Stimulated activated CD8-positive, alpha-beta memory T cell treated with anti-CD3 and anti-CD28 coated beads, Interleukin-15, amount 100 ng/mL, for 48 hours (primary cell): Measurements from ENCODE around the gene C7orf33.
"Not testable (repeated sequence)": the region's sequence is repeated elsewhere in the genome, so short reads cannot be mapped to it uniquely, and the experiment has no call there.

Experiments
- DNase-seq, 2 donors: peaks; one replicate each; pipeline ENCODE4 v3.0.0-alpha.2; 2020; ENCODE audit warnings: low read depth in 2 of 2

The C7orf33 gene, protein sequence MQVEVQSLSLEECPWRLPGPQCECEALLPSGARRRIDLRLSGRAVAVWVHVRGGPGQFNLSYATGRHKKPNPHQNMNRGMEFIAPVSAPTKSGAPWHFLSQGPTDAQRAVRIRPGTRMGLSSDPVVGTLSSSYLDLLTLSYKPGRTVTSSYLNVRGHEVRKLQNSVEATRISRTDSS

DNA sequence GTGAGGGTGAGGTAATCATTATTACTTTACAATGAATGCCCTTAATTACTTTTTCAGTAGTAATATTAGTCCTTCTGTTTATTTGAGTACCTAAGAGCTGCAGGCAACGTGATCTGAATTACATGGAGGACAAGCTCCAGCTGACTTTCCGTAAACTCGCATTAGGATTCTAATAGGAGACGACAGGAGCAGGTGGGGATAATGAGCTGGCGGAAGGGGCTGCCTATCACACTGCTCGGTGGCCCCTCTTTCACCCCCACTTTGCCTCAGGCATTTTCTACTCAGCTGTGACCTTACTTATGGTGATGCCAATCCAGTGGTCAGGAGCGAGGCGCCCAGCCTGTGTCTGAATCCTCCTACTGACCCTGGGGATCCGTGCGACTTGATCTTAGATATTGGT lies at the start of gene C7orf33:
C7orf33 (plus strand) TSS at position 296 of the 400 bp plus-strand sequence. CDS start 160 bp downstream, outside the sequence.
- DNase-seq, result no peak

DNA sequence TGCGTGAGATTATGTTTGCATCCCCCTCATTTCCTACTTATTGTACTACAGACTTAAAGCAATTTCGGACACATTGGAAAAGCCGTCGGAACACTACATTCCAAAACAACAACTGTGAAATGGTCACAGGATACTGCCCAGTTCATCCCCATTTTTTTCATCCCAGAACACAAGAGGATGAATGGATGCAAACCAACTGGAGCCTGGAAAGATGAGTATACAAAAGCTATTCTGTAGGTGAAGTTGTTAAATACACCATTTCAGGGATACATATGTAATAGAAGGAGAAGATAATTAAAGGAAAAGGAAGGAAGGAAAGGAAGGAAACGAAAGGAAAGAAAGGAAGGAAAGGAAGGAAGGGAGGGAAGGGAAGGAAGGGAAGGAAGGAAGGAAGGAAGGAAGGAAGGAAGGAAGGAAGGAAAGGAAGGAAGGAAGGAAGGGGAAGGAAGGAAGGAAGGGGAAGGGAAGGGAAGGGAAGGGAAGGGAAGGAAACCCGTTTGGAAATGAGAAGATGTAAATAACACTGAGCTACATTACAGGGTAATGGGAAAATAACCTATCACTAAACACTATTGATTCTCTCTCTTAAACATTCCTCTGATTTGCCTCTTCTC lies 48.6 kb upstream of the C7orf33 start:
- no peak for DNase-seq

- DNase-seq, result no peak
Observed at GRCh38 chr7:148543302-148543701, 47.3 kb upstream of the C7orf33 start.

DNA sequence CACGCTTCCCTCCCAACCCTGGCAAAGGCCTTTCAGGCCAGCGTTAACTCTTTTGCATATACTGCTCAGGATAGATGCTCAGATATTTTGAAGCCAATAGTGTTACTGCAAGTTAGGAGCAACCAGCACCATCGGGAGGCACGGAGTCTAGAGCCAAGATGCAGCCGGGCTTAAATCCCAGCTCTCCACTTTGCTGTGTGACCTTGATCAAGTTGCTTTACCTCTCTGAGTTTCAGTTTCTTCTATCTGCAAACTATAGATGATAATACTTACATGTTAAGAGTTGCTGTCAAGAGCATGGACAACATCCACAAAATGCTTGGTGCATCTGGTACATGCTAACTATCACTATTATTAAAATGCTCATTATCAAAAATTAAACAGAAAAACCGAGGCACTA lies 45.4 kb upstream of the C7orf33 start:
- no peak for DNase-seq

DNA sequence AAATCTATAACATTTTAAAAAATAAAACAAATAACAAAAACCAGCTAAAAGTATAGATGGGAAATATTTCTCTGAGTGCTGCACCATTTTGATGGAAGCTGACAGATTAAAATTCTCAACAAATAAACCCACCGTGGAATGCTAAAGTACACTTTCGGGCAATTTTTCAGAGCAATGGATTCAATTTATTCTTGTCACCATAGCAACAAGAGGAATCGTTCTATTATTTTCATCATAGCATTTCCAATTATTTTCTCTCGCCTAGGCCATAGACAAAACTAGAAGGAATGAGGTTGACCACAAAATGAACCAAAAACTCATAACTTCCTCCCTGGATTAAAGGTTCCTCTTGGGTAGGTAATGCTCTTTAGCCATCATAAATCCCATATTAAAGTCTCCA lies 44.6 kb upstream of the C7orf33 start:
- no peak for DNase-seq

- no peak for DNase-seq
Observed at GRCh38 chr7:148546857-148547256, 43.7 kb upstream of the C7orf33 start.

DNA sequence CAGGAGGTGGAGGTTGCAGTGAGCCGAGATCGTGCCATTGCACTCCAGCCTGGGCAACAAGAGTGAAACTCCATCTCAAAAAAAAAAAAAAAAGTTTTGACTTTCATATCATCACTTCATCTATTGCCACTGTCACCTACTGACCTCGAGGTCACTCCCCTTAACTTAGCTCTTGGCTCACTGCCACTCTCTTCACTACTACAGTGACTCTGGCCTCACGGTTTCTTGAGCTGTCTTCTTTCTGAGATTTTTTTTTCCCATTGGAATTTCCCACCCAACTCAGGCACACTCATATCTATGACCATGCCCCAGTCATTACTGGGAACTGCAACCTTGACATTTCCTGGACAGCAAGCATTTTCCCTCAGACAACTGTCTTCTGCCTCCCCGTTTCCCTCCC lies 42.6 kb upstream of the C7orf33 start:
- DNase-seq, result no peak

- no peak for DNase-seq
Observed at GRCh38 chr7:148553979-148554378, 36.6 kb upstream of the C7orf33 start.

DNA sequence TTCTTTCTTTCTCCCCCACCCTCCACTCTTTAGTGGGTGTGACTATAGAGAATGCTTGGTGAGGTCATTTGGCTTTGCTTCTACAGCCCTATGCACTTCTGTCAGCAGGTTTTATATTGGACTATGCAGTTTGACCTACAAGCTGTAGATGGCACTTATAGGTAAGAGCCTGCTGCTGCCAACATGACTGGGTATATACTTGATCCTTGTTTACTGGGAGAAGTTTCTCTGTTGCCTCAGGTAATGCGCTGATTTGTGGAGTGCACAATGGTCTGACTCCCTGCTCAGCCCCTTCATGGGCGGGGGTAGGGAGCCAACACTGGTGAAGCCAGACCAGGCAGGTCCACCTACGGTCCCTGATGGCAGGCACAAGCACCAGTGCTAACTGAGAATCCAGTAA lies 33.7 kb upstream of the C7orf33 start:
- DNase-seq, result no peak

DNA sequence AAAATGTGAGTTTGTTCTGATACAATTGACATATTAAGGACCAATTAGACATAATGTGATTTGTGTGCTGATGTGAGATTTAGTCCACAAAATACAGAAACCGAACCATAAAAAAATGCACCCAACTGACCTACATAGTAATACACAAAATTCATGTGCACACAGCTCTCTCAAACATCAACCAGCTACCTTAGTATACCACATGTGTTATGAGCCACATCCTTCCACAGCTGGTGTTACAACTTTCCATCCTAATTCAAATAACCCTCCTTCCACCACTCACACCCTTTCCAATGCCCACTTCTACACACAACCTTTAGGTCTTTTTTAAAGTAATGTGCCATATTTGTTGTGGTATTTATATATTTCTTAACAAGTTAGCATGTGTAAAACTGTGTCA lies 31.7 kb upstream of the C7orf33 start:
- no peak for DNase-seq

GRCh38 chr7:148561099-148561498 lies 29.5 kb upstream of the C7orf33 start:
- DNase-seq, result no peak

- no peak for DNase-seq
Observed at GRCh38 chr7:148563583-148564274, 26.8 kb upstream of the C7orf33 start.

- DNase-seq, result peak in 1 of 2 donors; percentile 32
Observed at GRCh38 chr7:148564275-148564951, 26.2 kb upstream of the C7orf33 start.

DNA sequence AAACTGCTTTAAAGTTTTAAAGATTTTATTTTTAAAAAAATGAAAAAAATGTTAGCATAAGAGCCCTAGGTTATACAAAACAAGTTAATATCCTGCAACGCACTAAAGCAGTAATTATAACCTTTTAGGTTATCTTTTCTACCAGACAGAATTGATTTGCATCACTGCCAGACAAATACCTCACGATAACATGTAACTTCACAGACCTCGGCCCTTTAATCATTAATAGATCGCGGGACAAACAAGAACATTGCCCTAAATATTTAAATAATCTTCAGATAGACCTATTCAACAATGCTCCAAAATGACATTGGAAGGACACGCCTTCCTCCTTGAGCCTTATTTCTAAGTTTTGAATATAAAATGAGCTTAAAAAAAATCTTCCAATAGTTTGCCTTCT lies 23.8 kb upstream of the C7orf33 start:
- DNase-seq, result no peak

GRCh38 chr7:148567524-148567923 lies 23.0 kb upstream of the C7orf33 start:
- no peak for DNase-seq

DNA sequence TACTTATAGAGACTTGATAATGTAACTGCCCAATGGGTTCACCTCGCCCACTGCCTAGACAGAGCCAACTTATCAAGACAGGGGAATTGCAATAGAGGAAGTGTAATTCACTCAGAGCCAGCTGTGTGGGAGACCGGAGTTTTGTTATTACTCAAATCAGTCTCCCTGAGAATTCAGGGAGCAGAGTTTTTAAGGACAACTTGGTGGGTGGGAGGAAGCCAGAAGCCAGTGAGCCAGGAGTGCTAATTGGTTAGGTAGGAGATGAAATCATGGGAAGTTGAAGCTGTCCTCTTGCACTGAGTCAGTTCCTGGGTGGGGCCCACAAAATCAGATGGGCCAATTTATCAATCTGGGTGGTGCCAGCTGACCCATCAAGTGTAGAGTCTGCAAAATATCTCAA lies 20.1 kb upstream of the C7orf33 start:
- no peak for DNase-seq

- DNase-seq, result not testable (repeated sequence)
Observed at GRCh38 chr7:148570973-148571372, 19.6 kb upstream of the C7orf33 start.

DNA sequence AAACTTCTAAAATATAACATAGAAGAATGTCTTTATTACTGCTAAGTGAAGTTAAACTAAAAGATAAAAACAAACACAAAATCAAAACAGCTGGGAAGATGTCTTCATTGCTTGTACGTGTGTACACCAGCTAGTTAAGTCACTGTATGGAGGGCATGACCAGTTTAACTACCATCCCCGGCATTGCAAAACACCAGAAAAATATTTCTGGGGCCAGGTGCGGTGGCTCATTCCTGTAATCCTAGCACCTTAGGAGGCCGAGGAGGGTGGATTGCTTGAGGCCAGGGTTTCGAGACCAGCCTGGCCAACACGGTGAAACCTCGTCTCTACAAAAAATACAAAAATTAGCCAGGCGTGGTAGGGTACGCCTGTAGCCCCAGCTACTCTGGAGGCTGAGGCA lies 19.2 kb upstream of the C7orf33 start:
- DNase-seq, result no peak

- DNase-seq, result no peak
Observed at GRCh38 chr7:148572067-148572522, 18.5 kb upstream of the C7orf33 start.

DNA sequence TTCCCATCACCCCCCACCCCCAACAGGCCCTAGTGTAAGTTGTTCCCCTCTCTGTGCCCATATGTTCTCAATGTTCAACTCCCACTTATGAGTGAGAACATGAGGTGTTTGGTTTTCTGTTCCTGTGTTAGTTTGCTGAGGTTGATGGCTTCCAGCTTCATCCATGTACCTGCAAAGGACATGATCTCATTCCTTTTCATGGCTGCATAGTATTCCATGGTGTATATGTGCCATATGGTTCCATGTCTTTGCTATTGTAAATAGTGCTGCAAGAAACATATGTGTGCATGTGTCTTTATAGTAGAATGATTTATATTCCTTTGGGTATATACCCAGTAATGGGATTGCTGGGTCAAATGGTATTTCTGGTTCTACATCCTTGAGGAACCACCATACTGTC lies 17.0 kb upstream of the C7orf33 start:
- not testable (repeated sequence) for DNase-seq

DNA sequence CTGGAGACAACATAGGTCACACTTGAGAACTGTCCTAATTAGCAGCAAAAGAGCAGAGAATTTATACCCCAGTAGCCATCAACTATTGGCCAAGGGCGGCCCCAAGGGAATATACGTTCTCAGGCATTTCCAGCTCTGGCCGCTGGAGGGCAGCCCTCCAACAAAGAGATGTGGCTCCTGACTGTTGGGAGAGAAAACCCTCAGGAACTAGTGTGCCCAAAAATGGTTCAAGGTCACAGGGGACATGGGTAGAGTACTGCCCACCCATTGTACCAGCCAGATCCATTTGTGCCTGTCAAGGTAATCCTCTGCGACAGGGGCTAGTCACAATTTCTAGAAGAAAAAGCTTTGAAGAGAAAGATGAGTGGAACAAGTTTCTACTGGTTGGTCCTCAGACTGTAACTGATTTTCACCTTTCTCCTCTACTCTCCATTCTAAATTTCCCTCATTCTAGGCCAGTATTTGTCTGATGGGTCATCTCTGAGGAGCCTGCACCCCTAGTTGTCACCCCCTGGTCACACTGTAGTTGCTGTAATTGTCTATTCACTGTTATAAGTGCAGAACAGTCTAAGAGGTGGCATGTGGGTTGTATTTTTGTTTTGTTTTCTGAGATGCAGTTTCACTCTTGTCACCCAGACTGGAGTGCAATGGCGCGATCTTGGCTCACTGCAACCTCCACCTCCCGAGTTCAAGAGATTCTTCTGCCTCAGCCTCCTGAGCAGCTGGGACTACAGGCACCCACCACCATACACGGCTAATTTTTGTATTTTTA lies 14.7 kb upstream of the C7orf33 start:
- DNase-seq, result peak; percentile 32 to 53

GRCh38 chr7:148579366-148579765 lies 11.2 kb upstream of the C7orf33 start:
- peak in 1 of 2 donors; percentile 3 for DNase-seq
